ENCODE data around the gene IL36B. TPM values are rescaled to one million over a fixed set of nuclear protein-coding genes. Genes with fewer than 3 reads are reported as not detected.
"Not testable (repeated sequence)": the region's sequence is repeated elsewhere in the genome, so short reads cannot be mapped to it uniquely, and the experiment has no call there.

The IL36B gene
- not detected in 2 replicates for total RNA-seq (ENCODE audit: low replicate concordance)

- DNase-seq (ENCODE audit: low read depth), result no peak
- no peak within 1 kb of the TSS for H3K4me3 ChIP-seq (ENCODE audit: low read depth, low read length)
- TF ChIP-seq CTCF (IDR thresholded peaks at IDR 0.05; ENCODE audit: insufficient read depth, low read length), result no peak
Measured at GRCh38 chr2:113052396-113052917, at the start of gene IL36B. IL36B (minus strand) TSS chr2:113052867.

GRCh38 chr2:113102133-113102532 lies 49.5 kb upstream of the IL36B start:
- DNase-seq (ENCODE audit: low read depth), result no peak
- H3K4me3 ChIP-seq (ENCODE audit: low read depth, low read length), result no peak overlapping the region
- TF ChIP-seq CTCF (IDR thresholded peaks at IDR 0.05; ENCODE audit: insufficient read depth, low read length), result no peak

- TF ChIP-seq CTCF (IDR thresholded peaks at IDR 0.05; ENCODE audit: insufficient read depth, low read length), result no peak
- H3K4me3 ChIP-seq (ENCODE audit: low read depth, low read length), result no peak overlapping the region
Measured at GRCh38 chr2:113098532-113098931, 45.9 kb upstream of the IL36B start.

GRCh38 chr2:113098041-113098440 lies 45.4 kb upstream of the IL36B start:
- no peak overlapping the region for H3K4me3 ChIP-seq (ENCODE audit: low read depth, low read length)
- no peak for TF ChIP-seq CTCF (IDR thresholded peaks at IDR 0.05; ENCODE audit: insufficient read depth, low read length)
- no peak for DNase-seq (ENCODE audit: low read depth)

More at GRCh38 chr2:113098532-113098931, 45.9 kb upstream of the IL36B start:
- DNase-seq (ENCODE audit: low read depth), result no peak

GRCh38 chr2:113096842-113097618 lies 44.4 kb upstream of the IL36B start:
- not testable (repeated sequence) for DNase-seq (ENCODE audit: low read depth); H3K4me3 ChIP-seq (ENCODE audit: low read depth, low read length)

- not testable (repeated sequence) for DNase-seq (ENCODE audit: low read depth); H3K4me3 ChIP-seq (ENCODE audit: low read depth, low read length)
Measured at GRCh38 chr2:113096306-113096705, 43.6 kb upstream of the IL36B start.

- no peak for TF ChIP-seq CTCF (IDR thresholded peaks at IDR 0.05; ENCODE audit: insufficient read depth, low read length)
- H3K4me3 ChIP-seq (ENCODE audit: low read depth, low read length), result no peak overlapping the region
- no peak for DNase-seq (ENCODE audit: low read depth)
Measured at GRCh38 chr2:113093613-113093977, 40.9 kb upstream of the IL36B start.
